HG02623 (cell line): Measurements from ENCODE around the gene GABRA4.

Experiments
- ATAC-seq: cut with Tn5 transposase; IDR thresholded peaks from one replicate; pipeline ENCODE4 v1.9.1; 2021; ENCODE audit warnings: moderate library complexity; ENCODE audit not compliant: unreplicated experiment

GABRA4 gene

GRCh38 chr4:46931981-46932380 is 61.4 kb downstream of the GABRA4 start:
- peak; percentile 78 for ATAC-seq

GRCh38 chr4:46930891-46931290 is 62.5 kb downstream of the GABRA4 start:
- ATAC-seq, result no peak

GRCh38 chr4:46927201-46927600 is 66.2 kb downstream of the GABRA4 start:
- ATAC-seq, result no peak

- no peak for ATAC-seq
Observed at GRCh38 chr4:46924789-46925529, 68.4 kb downstream of the GABRA4 start.

- ATAC-seq, result no peak
Observed at GRCh38 chr4:46922205-46922604, 71.2 kb downstream of the GABRA4 start.

GRCh38 chr4:46909078-46909477 is 84.3 kb downstream of the GABRA4 start, which contains the start of gene COX7B2:
TSS of gene COX7B2 (minus strand) at chr4:46909245. CDS start at chr4:46735192, 174,053 bp downstream.
- no peak for ATAC-seq

GRCh38 chr4:46908148-46908547 is 85.2 kb downstream of the GABRA4 start:
- no peak for ATAC-seq

- no peak for ATAC-seq
Observed at GRCh38 chr4:46900082-46900481, 93.3 kb downstream of the GABRA4 start.

- no peak for ATAC-seq
Observed at GRCh38 chr4:46894826-46895225, 98.6 kb downstream of the GABRA4 start.

GRCh38 chr4:46890056-46890455 is 103.3 kb downstream of the GABRA4 start:
- no peak for ATAC-seq

- ATAC-seq, result no peak
Observed at GRCh38 chr4:46889410-46889809, 104.0 kb downstream of the GABRA4 start.

GRCh38 chr4:46886711-46887110 is 106.7 kb downstream of the GABRA4 start:
- no peak for ATAC-seq

GRCh38 chr4:46878641-46879040 is 114.7 kb downstream of the GABRA4 start:
- ATAC-seq, result no peak

GRCh38 chr4:46874811-46875210 is 118.6 kb downstream of the GABRA4 start:
- ATAC-seq, result no peak

- no peak for ATAC-seq
Observed at GRCh38 chr4:46870411-46870810, 123.0 kb downstream of the GABRA4 start.
